Osteocyte (in vitro differentiated cells): ENCODE measurements around the gene SAG. TPM values are rescaled to one million over a fixed set of nuclear protein-coding genes. Genes with fewer than 3 reads are reported as not detected.

Experiments
- DNase-seq: peaks from one replicate; pipeline ENCODE4 v3.0.0; 2021; ENCODE audit warnings: mixed read lengths; ENCODE audit not compliant: unreplicated experiment; ENCODE audit errors: extremely low spot score
- H3K27ac Mint-ChIP-seq: one replicate; pipeline ENCODE4 v1.8.0; 2021; ENCODE audit warnings: mild to moderate bottlenecking, mixed read lengths; ENCODE audit not compliant: unreplicated experiment
- H3K27me3 Mint-ChIP-seq: one replicate; pipeline ENCODE4 v1.8.0; 2021; ENCODE audit warnings: mixed read lengths; ENCODE audit not compliant: unreplicated experiment
- H3K36me3 Mint-ChIP-seq: one replicate; pipeline ENCODE4 v1.8.0; 2021; ENCODE audit warnings: mixed read lengths; ENCODE audit not compliant: unreplicated experiment
- H3K4me1 Mint-ChIP-seq: one replicate; pipeline ENCODE4 v1.8.0; 2021; ENCODE audit warnings: mixed read lengths; ENCODE audit not compliant: unreplicated experiment
- H3K4me3 Mint-ChIP-seq: one replicate; pipeline ENCODE4 v1.8.0; 2021; ENCODE audit warnings: mild to moderate bottlenecking, moderate library complexity, mixed read lengths; ENCODE audit not compliant: unreplicated experiment
- H3K9me3 Mint-ChIP-seq: one replicate; pipeline ENCODE4 v1.8.0; 2021; ENCODE audit warnings: mixed read lengths; ENCODE audit not compliant: unreplicated experiment
- CTCF ChIP-seq: fragments of 200-600 bp; sonication (generic); IDR thresholded peaks from 2 replicates; pipeline ENCODE4 v1.5.0; 2021; ENCODE audit warnings: antibody characterized with exemption, mild to moderate bottlenecking, moderate library complexity
- total RNA-seq: library from RNA; stranded (reverse); gene quantifications from 2 replicates; pipeline ENCODE4 v1.2.1, GENCODE V29; 2021

SAG gene
- total RNA-seq, 1 donor from 2014 or later, result not detected

- no peak overlapping the region for H3K27ac Mint-ChIP-seq
These were observed 18.2 kb downstream of the SAG start for GRCh38 chr2:233325814-233326213.

GRCh38 chr2:233326500-233326899 lies 18.9 kb downstream of the SAG start:
- no peak for TF ChIP-seq CTCF
- no peaks in the 10 kb centered on the region for H3K27me3 Mint-ChIP-seq

More at GRCh38 chr2:233325814-233326213, 18.2 kb downstream of the SAG start:
- TF ChIP-seq CTCF, result no peak
- H3K36me3 Mint-ChIP-seq, result no peaks in the 10 kb centered on the region
- no peak overlapping the region for H3K4me3 Mint-ChIP-seq
- no peak for DNase-seq
- H3K27me3 Mint-ChIP-seq, result peaks cover 3% of the 10 kb centered on the region
- no peaks in the 10 kb centered on the region for H3K9me3 Mint-ChIP-seq
- peaks cover 10% of the 10 kb centered on the region for H3K4me1 Mint-ChIP-seq

GRCh38 chr2:233328922-233329321 lies 21.3 kb downstream of the SAG start:
- H3K4me1 Mint-ChIP-seq, result peaks cover 10% of the 10 kb centered on the region
- TF ChIP-seq CTCF, result no peak
- H3K4me3 Mint-ChIP-seq, result no peak overlapping the region
- H3K36me3 Mint-ChIP-seq, result no peaks in the 10 kb centered on the region
- H3K27me3 Mint-ChIP-seq, result no peaks in the 10 kb centered on the region
- no peaks in the 10 kb centered on the region for H3K9me3 Mint-ChIP-seq
- DNase-seq, result no peak
- H3K27ac Mint-ChIP-seq, result no peak overlapping the region

More at GRCh38 chr2:233326500-233326899, 18.9 kb downstream of the SAG start:
- Mint-ChIP-seq H3K27ac (no peak overlapping the region), H3K4me1 (peaks cover 10% of the 10 kb centered on the region), H3K9me3 (no peaks in the 10 kb centered on the region), H3K4me3 (no peak overlapping the region), H3K36me3 (no peaks in the 10 kb centered on the region)
- DNase-seq, result no peak

- no peak for DNase-seq
- TF ChIP-seq CTCF, result no peak
- no peaks in the 10 kb centered on the region for H3K9me3 Mint-ChIP-seq
These were observed 22.0 kb downstream of the SAG start for GRCh38 chr2:233329489-233330135.

GRCh38 chr2:233331536-233331935 lies 23.9 kb downstream of the SAG start:
- Mint-ChIP-seq H3K4me3 (no peak overlapping the region), H3K9me3 (no peaks in the 10 kb centered on the region), H3K27me3 (peaks cover 2% of the 10 kb centered on the region), H3K4me1 (peaks cover 9% of the 10 kb centered on the region), H3K27ac (no peak overlapping the region), H3K36me3 (no peaks in the 10 kb centered on the region)
- TF ChIP-seq CTCF, result no peak
- no peak for DNase-seq

More at GRCh38 chr2:233329489-233330135, 22.0 kb downstream of the SAG start:
- Mint-ChIP-seq H3K36me3 (no peaks in the 10 kb centered on the region), H3K4me3 (no peak overlapping the region), H3K4me1 (peaks cover 10% of the 10 kb centered on the region), H3K27ac (no peak overlapping the region), H3K27me3 (no peaks in the 10 kb centered on the region)
